H1 (cell line): ENCODE measurements around the gene SRXN1. TPM values are rescaled to one million over a fixed set of nuclear protein-coding genes. Genes with fewer than 3 reads are reported as not detected.

Experiments used
- BCL11A ChIP-seq, 2 experiments: IDR thresholded peaks; one replicate each; pipeline ENCODE4 v1.6.1; 2011; ENCODE audit warnings: low read depth in 2 of 2, low read length in 2 of 2, mild to moderate bottlenecking in 2 of 2
- CHD1 ChIP-seq: IDR thresholded peaks from 2 replicates; pipeline ENCODE4 v1.6.1; 2012; ENCODE audit warnings: low read depth, low read length, improper control_type of control experiment
- RXRA ChIP-seq: IDR thresholded peaks from 2 replicates; pipeline ENCODE4 v1.6.1; 2011; ENCODE audit warnings: low read depth, mild to moderate bottlenecking, low read length, moderate library complexity; ENCODE audit not compliant: insufficient read depth
- SP4 ChIP-seq: IDR thresholded peaks from 2 replicates; pipeline ENCODE4 v1.6.1; 2012; ENCODE audit warnings: low read length, inconsistent platforms
- polyA plus RNA-seq, 7 experiments: library from polyadenylated mRNA; depleted of rRNA in 3 of 7; stranded (reverse) in 5 of 7; unstranded in 2 of 7; fragments of >200 nt in 5 of 7; fragments of 200-250 nt in 2 of 7; gene quantifications; 1 replicate in 5 of 7; 2 replicates in 1 of 7; 4 replicates in 1 of 7; pipeline versions ENCODE4 v1.2.1 to v1.2.3, GENCODE V29; 2011 to 2013; ENCODE audit warnings: missing spikeins in 2 of 7, mixed read lengths in 2 of 7
- total RNA-seq: library from RNA; stranded (reverse); fragmentation: NEBNext Ultra II Directional; extraction: Animal tissue kit (Norgen Biotek cat#: 25700); gene quantifications from 2 replicates; pipeline ENCODE4 v1.2.1, GENCODE V29; 2021

The SRXN1 gene
- total and polyA plus RNA-seq, 2 of the 8 experiments (the other 6 are each of a cell fraction or from before 2014, with no cell fraction given) = 12.2 to 15.8 TPM

- TF ChIP-seq SP4 (no peak), CHD1 (no peak), BCL11A (IDR thresholded peaks at IDR 0.05; ENCODE audit: low read depth in 2 of 2, low read length in 2 of 2) (no peak), RXRA (no peak)
Measured at GRCh38 chr20:621125-621756, 31.8 kb downstream of the SRXN1 start (continued).
